ENCODE results near the gene ILDR1. TPM values are rescaled to one million over a fixed set of nuclear protein-coding genes. Genes with fewer than 3 reads are reported as not detected.

ILDR1 gene
- total and polyA plus RNA-seq, 10 of the 15 experiments (the other 5 are each of a cell fraction or from before 2014, with no cell fraction given), result 1.3 to 12.0 (median 7.0) TPM

GRCh38 chr3:122011396-122011795, 10.7 kb downstream of the ILDR1 start:
- intact Hi-C loops (cut with micrococcal nuclease; ENCODE audit: unreplicated experiment) (loop anchor here (5.0 kb wide), 3 partner anchors 46 to 246 kb away; partner anchors contain the start of gene CD86), in situ Hi-C loops (cut with MboI) (no loop called here)
- Histone ChIP-seq H3K36me3 (ENCODE audit: control insufficient read depth in 2 of 2, insufficient read depth in 2 of 2, low read length in 1 of 2) (peaks cover 0 to 3% of the 10 kb centered on the region in 2 experiments; a peak in 2 of 4 replicates), H3K4me1 (ENCODE audit: control insufficient read depth, insufficient read depth, low read length) (peaks cover 67% of the 10 kb centered on the region), H4K20me1 (ENCODE audit: control insufficient read depth, insufficient read depth) (no peaks in the 10 kb centered on the region), H3K27ac (ENCODE audit: control insufficient read depth, insufficient read depth) (peak overlapping the region; percentile 73), H3K27me3 (replicated peaks in 1 of 2; ENCODE audit: control insufficient read depth in 2 of 2, insufficient read depth in 2 of 2, low read length in 1 of 2) (no peaks in the 10 kb centered on the region), H2AFZ (ENCODE audit: control insufficient read depth, low read depth, low read length) (no peak overlapping the region), H3K79me2 (ENCODE audit: control insufficient read depth, insufficient read depth, low read length) (peaks cover 47% of the 10 kb centered on the region), H3K4me2 (ENCODE audit: control insufficient read depth, insufficient read depth) (peak overlapping the region; percentile 67), H3K9me3 (replicated peaks; ENCODE audit: control insufficient read depth, insufficient read depth, low read length) (peaks cover 14% of the 10 kb centered on the region), H3K4me3 (no peak overlapping the region), H3K9ac (ENCODE audit: control insufficient read depth, insufficient read depth, low read length) (peak overlapping the region; percentile 61)
- ChIA-PET POLR2A (interaction anchor here (0.7 to 4.1 kb wide), 12 partner anchors 9 to 310 kb away, joined by 3 to 41 read pairs (median 8); partner anchors contain the start of gene ILDR1), SMC1A (ENCODE audit: uncharacterized antibody, unreplicated experiment) (interaction anchor here (0.8 to 28.1 kb wide), 17 partner anchors 8 to 183 kb away, joined by 3 to 882 read pairs (median 4); partner anchors contain the start of genes CD86 and ILDR1), CTCF (interaction anchor here (0.7 to 5.2 kb wide), 13 partner anchors 9 to 466 kb away, joined by 3 to 57 read pairs (median 4); partner anchors contain the start of genes CD86 and POLQ), RAD21 (ENCODE audit: unreplicated experiment) (interaction anchor here (0.6 to 5.6 kb wide), 17 partner anchors 7 to 289 kb away, joined by 3 to 71 read pairs (median 11); partner anchors contain the start of gene CD86)
- TF ChIP-seq POLR2AphosphoS2 (IDR thresholded peaks at IDR 0.05; ENCODE audit: low read depth, low read length), result no peak
- peak; percentile 8; the same call in 1 of the 2 replicates for TF ChIP-seq MTA3 (IDR thresholded peaks at IDR 0.05; ENCODE audit: borderline replicate concordance, low read length)
- TF ChIP-seq TCF3 (IDR thresholded peaks at IDR 0.05; ENCODE audit: borderline replicate concordance, insufficient read depth, low read depth, low read length), result no peak
- no peak for TF ChIP-seq ZNF217 (IDR thresholded peaks at IDR 0.05)
- WGBS (ENCODE audit: insufficient coverage, insufficient replicate concordance, low lambda C conversion rate, missing lambda C conversion rate), result 34% methylated on average over 3 of the region's 4 CpGs
- no peak; the same call in 2 of the 3 replicates for ATAC-seq
- no TSS peak for BruUV-seq (replicated peaks)
- DNase-seq (ENCODE audit: low read depth, low spot score), result no peak
- FAIRE-seq, result no peak

DNA sequence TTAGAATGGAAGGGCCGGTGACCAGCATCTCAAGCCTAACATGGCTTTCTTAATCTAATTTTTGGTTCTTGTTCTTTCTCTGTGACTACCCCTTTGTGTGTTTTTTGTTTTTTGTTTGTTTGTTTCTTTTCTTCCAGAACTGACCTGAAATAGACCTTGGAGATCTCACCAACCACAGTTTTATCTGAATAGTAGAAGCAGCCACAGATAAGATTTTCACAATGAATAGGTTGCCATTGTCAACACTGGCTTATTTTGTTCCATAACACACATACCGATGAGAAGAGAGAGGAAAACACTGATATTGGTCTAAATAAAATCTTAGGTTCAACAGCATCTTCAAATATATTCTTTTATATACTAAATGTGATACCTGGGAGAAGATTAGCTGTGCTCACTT, 11.5 kb downstream of the ILDR1 start:
- ChIA-PET CTCF (interaction anchor here (0.5 to 5.2 kb wide), 11 partner anchors 10 to 463 kb away, joined by 3 to 57 read pairs (median 6); no protein-coding TSS in a partner anchor), POLR2A (interaction anchor here (0.6 to 4.1 kb wide), 14 partner anchors 8 to 311 kb away, joined by 3 to 41 read pairs (median 4); partner anchors contain the start of genes CD86 and ILDR1), SMC1A (ENCODE audit: uncharacterized antibody, unreplicated experiment) (interaction anchor here (0.9 to 28.1 kb wide), 9 partner anchors 7 to 79 kb away, joined by 3 to 882 read pairs (median 54); partner anchors contain the start of genes CD86 and ILDR1), RAD21 (ENCODE audit: unreplicated experiment) (interaction anchor here (0.7 to 5.6 kb wide), 11 partner anchors 10 to 296 kb away, joined by 3 to 71 read pairs (median 39); partner anchors contain the start of gene CD86)
- no peaks in the 10 kb centered on the region for H3K27me3 ChIP-seq (replicated peaks in 1 of 2; ENCODE audit: control insufficient read depth in 2 of 2, insufficient read depth in 2 of 2, low read length in 1 of 2)
- no peaks in the 10 kb centered on the region for H4K20me1 ChIP-seq (ENCODE audit: control insufficient read depth, insufficient read depth)
- no peak overlapping the region; the same call in 1 of the 2 replicates for H2AFZ ChIP-seq (ENCODE audit: control insufficient read depth, low read depth, low read length)
- DNase-seq (ENCODE audit: low read depth, low spot score), result no peak
- no peak for FAIRE-seq
- in situ Hi-C loops (cut with MboI) (no loop called here), intact Hi-C loops (cut with micrococcal nuclease; ENCODE audit: unreplicated experiment) (loop anchor here (5.0 kb wide), 3 partner anchors 47 to 247 kb away; partner anchors contain the start of gene CD86)
- H3K27ac ChIP-seq (ENCODE audit: control insufficient read depth, insufficient read depth), result peak overlapping the region; percentile 73
- peaks cover 68% of the 10 kb centered on the region for H3K4me1 ChIP-seq (ENCODE audit: control insufficient read depth, insufficient read depth, low read length)
- no peak overlapping the region for H3K4me3 ChIP-seq
- H3K79me2 ChIP-seq (ENCODE audit: control insufficient read depth, insufficient read depth, low read length), result peaks cover 40% of the 10 kb centered on the region
- H3K36me3 ChIP-seq (ENCODE audit: control insufficient read depth in 2 of 2, insufficient read depth in 2 of 2, low read length in 1 of 2), result peaks cover 0 to 3% of the 10 kb centered on the region in 2 experiments; a peak in 2 of 4 replicates
- TF ChIP-seq RUNX3 (IDR thresholded peaks at IDR 0.05; ENCODE audit: low read length) (peak; percentile 28; the same call in 1 of the 2 replicates), RAD21 (IDR thresholded peaks at IDR 0.05; ENCODE audit: insufficient read depth, low read depth, low read length) (no peak), MTA2 (IDR thresholded peaks at IDR 0.05; ENCODE audit: low read depth) (0 out of 2 replicates have a peak, but pooled peaks have one; percentile 1)
- TF ChIP-seq, protein P1, sequence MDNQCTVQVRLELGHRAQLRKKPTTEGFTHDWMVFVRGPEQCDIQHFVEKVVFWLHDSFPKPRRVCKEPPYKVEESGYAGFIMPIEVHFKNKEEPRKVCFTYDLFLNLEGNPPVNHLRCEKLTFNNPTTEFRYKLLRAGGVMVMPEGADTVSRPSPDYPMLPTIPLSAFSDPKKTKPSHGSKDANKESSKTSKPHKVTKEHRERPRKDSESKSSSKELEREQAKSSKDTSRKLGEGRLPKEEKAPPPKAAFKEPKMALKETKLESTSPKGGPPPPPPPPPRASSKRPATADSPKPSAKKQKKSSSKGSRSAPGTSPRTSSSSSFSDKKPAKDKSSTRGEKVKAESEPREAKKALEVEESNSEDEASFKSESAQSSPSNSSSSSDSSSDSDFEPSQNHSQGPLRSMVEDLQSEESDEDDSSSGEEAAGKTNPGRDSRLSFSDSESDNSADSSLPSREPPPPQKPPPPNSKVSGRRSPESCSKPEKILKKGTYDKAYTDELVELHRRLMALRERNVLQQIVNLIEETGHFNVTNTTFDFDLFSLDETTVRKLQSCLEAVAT (IDR thresholded peaks at IDR 0.05), result 0 out of 2 replicates have a peak, but pooled peaks have one; percentile 15
- ATAC-seq, result no peak
- peaks cover 5% of the 10 kb centered on the region for H3K9me3 ChIP-seq (replicated peaks; ENCODE audit: control insufficient read depth, insufficient read depth, low read length)
- 77% methylated on average over 2 of the region's 2 CpGs for WGBS (ENCODE audit: insufficient coverage, insufficient replicate concordance, low lambda C conversion rate, missing lambda C conversion rate)
- peak overlapping the region; percentile 61 for H3K9ac ChIP-seq (ENCODE audit: control insufficient read depth, insufficient read depth, low read length)
- peak overlapping the region; percentile 67; the same call in 1 of the 2 replicates for H3K4me2 ChIP-seq (ENCODE audit: control insufficient read depth, insufficient read depth)
- BruUV-seq (replicated peaks), result no TSS peak
